ENCODE data around the gene BICC1. TPM values are rescaled to one million over a fixed set of nuclear protein-coding genes. Genes with fewer than 3 reads are reported as not detected.
A peak's percentile ranks its signal among the peaks of the same experiment; 100 is the strongest.

BICC1 gene
- total and polyA plus RNA-seq, 2 of the 4 experiments (the other 2 are of a cell fraction), result 5.7 to 42.5 TPM

DNA sequence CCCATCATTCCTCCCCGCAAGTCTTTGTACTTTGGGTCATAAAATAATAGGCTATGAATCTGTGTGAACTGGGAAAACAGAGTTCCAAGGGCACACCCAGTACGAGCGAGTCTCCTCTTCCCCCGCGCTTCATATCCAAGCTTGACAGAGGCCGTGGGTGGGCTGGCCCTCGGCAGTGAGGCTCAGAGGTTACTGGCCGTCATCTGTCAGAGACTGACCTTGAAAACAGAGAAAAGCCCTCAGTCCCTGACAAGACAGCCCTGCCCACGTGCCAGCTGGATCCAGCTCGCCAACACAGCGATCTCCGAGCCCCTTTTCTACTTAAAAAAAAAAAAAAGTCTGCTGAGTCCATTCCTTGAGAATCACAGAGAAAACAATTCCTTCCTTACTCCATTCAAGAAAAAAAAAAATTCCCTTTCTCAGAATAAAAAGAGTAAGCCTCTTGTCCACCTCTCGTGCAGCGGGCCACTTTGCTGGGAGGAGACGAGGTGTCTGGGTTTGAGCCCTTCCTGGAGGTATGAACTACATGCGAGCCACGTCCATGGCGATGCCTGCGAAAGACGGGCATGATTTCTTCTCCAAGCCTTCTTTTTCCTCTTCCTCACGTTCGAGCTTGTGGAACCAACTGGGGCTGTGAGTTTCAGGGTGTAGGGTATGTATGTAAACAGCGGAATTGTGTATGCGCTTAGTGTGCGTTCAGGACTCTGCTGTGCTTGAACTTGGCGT lies 744 bp upstream of the BICC1 start:
- Histone ChIP-seq H2BK20ac (ENCODE audit: low read depth, low read length) (peak overlapping the region; percentile 80), H3K4me1 (ENCODE audit: control insufficient read depth, insufficient read depth, low read length) (peaks cover 7% of the 10 kb centered on the region), H3K27ac (ENCODE audit: insufficient read depth, low read length) (peak overlapping the region; percentile 86), H3K4me3 (ENCODE audit: insufficient read depth, low read depth, low read length) (peak overlapping the region; percentile 72), H3K18ac (ENCODE audit: low read depth, low read length) (peak overlapping the region; percentile 88), H3K4ac (ENCODE audit: low read depth, low read length) (peak overlapping the region; percentile 92), H2AK5ac (ENCODE audit: low read depth, low read length) (peak overlapping the region; percentile 82), H2AK9ac (replicated peaks; ENCODE audit: low read depth, low read length, poor library complexity) (peak overlapping the region; percentile 46), H4K5ac (ENCODE audit: low read depth, low read length) (peak overlapping the region; percentile 96), H3K9me1 (ENCODE audit: insufficient read depth, low read length) (no peaks in the 10 kb centered on the region), H3K9ac (ENCODE audit: low read depth, low read length) (peak overlapping the region; percentile 94), H3K14ac (replicated peaks; ENCODE audit: low read depth, low read length) (peak overlapping the region; percentile 98), H3K9me3 (ENCODE audit: control insufficient read depth, insufficient read depth, low read length) (no peaks in the 10 kb centered on the region), H2BK15ac (ENCODE audit: low read depth, low read length) (peak overlapping the region; percentile 79; the same call in 2 of the 3 replicates), H3K56ac (ENCODE audit: extremely low read depth, insufficient read depth, low read length) (peak overlapping the region; percentile 91; the same call in 1 of the 2 replicates), H3K79me1 (ENCODE audit: low read depth in 1 of 2, low read length in 2 of 2) (peaks cover 5 to 22% of the 10 kb centered on the region in 2 experiments; a peak in 3 of 4 replicates), H3K27me3 (ENCODE audit: control insufficient read depth, insufficient read depth, low read length) (no peaks in the 10 kb centered on the region), H2AFZ (replicated peaks; ENCODE audit: low read length, poor library complexity) (peak overlapping the region; percentile 94), H2BK120ac (ENCODE audit: low read depth, low read length) (peak overlapping the region; percentile 89), H4K8ac (ENCODE audit: low read depth in 2 of 2, low read length in 2 of 2) (peak overlapping the region; percentile 37 to 82; a peak in 3 of 4 replicates), H3K23ac (ENCODE audit: low read depth, low read length) (peak overlapping the region; percentile 100), H3K36me3 (ENCODE audit: control insufficient read depth, insufficient read depth, low read length) (no peaks in the 10 kb centered on the region), H4K20me1 (ENCODE audit: insufficient read depth, low read length) (peaks cover 7% of the 10 kb centered on the region; the same call in 1 of the 2 replicates), H4K91ac (ENCODE audit: insufficient read depth, low read depth, low read length) (peak overlapping the region; percentile 83), H2BK5ac (ENCODE audit: low read depth, low read length, poor library complexity, severe bottlenecking) (peak overlapping the region; percentile 97), H3K4me2 (ENCODE audit: low read depth, low read length) (peak overlapping the region; percentile 99)
- BruUV-seq (replicated peaks), result no TSS peak
- 16% methylated on average over 11 of the region's 26 CpGs; no CpG with 5 or more reads in 1 of the 2 experiments for WGBS, 2 experiments (ENCODE audit: extremely low coverage in 2 of 2, insufficient read length in 1 of 2)
- TF ChIP-seq CHD1 (IDR thresholded peaks at IDR 0.05; ENCODE audit: low read depth, low read length) (no peak), MAFK (IDR thresholded peaks at IDR 0.05; ENCODE audit: low read depth, low read length) (no peak), RFX5 (IDR thresholded peaks at IDR 0.05; ENCODE audit: low read depth, low read length) (no peak), FOS (IDR thresholded peaks at IDR 0.05; ENCODE audit: low read depth, low read length) (no peak), RAD21 (IDR thresholded peaks at IDR 0.05; ENCODE audit: low read length) (no peak), BHLHE40 (IDR thresholded peaks at IDR 0.05; ENCODE audit: low read depth, low read length) (no peak)
- TF ChIP-seq, protein P1, sequence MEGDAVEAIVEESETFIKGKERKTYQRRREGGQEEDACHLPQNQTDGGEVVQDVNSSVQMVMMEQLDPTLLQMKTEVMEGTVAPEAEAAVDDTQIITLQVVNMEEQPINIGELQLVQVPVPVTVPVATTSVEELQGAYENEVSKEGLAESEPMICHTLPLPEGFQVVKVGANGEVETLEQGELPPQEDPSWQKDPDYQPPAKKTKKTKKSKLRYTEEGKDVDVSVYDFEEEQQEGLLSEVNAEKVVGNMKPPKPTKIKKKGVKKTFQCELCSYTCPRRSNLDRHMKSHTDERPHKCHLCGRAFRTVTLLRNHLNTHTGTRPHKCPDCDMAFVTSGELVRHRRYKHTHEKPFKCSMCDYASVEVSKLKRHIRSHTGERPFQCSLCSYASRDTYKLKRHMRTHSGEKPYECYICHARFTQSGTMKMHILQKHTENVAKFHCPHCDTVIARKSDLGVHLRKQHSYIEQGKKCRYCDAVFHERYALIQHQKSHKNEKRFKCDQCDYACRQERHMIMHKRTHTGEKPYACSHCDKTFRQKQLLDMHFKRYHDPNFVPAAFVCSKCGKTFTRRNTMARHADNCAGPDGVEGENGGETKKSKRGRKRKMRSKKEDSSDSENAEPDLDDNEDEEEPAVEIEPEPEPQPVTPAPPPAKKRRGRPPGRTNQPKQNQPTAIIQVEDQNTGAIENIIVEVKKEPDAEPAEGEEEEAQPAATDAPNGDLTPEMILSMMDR (conservative IDR thresholded peaks at IDR 0.05; ENCODE audit: low read depth, low read length), result no peak
- TF ChIP-seq, protein P2, sequence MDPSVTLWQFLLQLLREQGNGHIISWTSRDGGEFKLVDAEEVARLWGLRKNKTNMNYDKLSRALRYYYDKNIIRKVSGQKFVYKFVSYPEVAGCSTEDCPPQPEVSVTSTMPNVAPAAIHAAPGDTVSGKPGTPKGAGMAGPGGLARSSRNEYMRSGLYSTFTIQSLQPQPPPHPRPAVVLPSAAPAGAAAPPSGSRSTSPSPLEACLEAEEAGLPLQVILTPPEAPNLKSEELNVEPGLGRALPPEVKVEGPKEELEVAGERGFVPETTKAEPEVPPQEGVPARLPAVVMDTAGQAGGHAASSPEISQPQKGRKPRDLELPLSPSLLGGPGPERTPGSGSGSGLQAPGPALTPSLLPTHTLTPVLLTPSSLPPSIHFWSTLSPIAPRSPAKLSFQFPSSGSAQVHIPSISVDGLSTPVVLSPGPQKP (IDR thresholded peaks at IDR 0.05; ENCODE audit: borderline replicate concordance, low read depth, low read length), result no peak
- in situ Hi-C loops (cut with MboI; ENCODE audit: low sequenced_read_pairs) (no loop called here), dilution Hi-C loops (cut with HindIII; ENCODE audit: low sequenced_read_pairs, unreplicated experiment) (no loop called here), intact Hi-C loops (cut with micrococcal nuclease) (loop anchor here (2.0 kb wide), 2 partner anchors 53 to 77 kb away; no protein-coding TSS in a partner anchor)
- ChIA-PET CTCF (interaction anchor here (0.6 kb wide), 1 partner anchor 269 kb away, joined by 3 read pairs; no protein-coding TSS in a partner anchor), POLR2A (ENCODE audit: unreplicated experiment) (no interaction called here)
- ATAC-seq (ENCODE audit: low read depth) (peak; percentile 1), DNase-seq (peak; percentile 43)

Measured in IMR-90 (cell line).